PC-9 (cell line): ENCODE results near the gene DGKG. TPM values are rescaled to one million over a fixed set of nuclear protein-coding genes. Genes with fewer than 3 reads are reported as not detected.

ENCODE experiments used
- BruUV-seq: library from RNA; stranded (reverse); fragments of 400-500 nt; replicated peaks from 2 replicates; lab custom pipeline; 2021; lab: Mats Ljungman, UMichigan
- CTCF ChIA-PET: fragments of 300-600 bp; sonication (Branson Sonifier 250); formaldehyde crosslinking; loops from one replicate; lab custom pipeline; 2022; ENCODE audit warnings: antibody characterized with exemption; lab: Charles Lee
- POLR2A ChIA-PET: fragments of 300-600 bp; sonication (Branson Sonifier 250); formaldehyde crosslinking; loops from one replicate; lab custom pipeline; 2022; ENCODE audit warnings: antibody characterized with exemption; ENCODE audit not compliant: unreplicated experiment; lab: Charles Lee
- DNase-seq, 2 experiments: peaks; one replicate each; pipeline versions ENCODE4 v3.0.0 to v3.0.0-alpha.2; 2015 to 2022; ENCODE audit warnings: mixed read lengths in 1 of 2
- H2AFZ ChIP-seq: fragments of 200-600 bp; sonication (generic); 2 replicates; pipeline ENCODE4 v1.8.1; 2017; ENCODE audit warnings: antibody characterized with exemption
- H3F3A ChIP-seq: fragments of 200-600 bp; sonication (generic); 2 replicates; pipeline ENCODE4 v1.8.1; 2017; ENCODE audit warnings: antibody characterized with exemption, mild to moderate bottlenecking, low read depth; ENCODE audit not compliant: insufficient read depth
- H3K27ac ChIP-seq: fragments of 200-600 bp; sonication (generic); 2 replicates; pipeline ENCODE4 v1.6.1; 2016; ENCODE audit warnings: mixed run types
- H3K27me3 ChIP-seq: fragments of 200-600 bp; sonication (generic); 2 replicates; pipeline ENCODE4 v1.6.1; 2016; ENCODE audit warnings: low read depth, mixed run types; ENCODE audit not compliant: insufficient read depth
- H3K36me3 ChIP-seq: fragments of 200-600 bp; sonication (generic); 2 replicates; pipeline ENCODE4 v1.6.1; 2016; ENCODE audit warnings: low read depth, mixed run types
- H3K4me1 ChIP-seq: fragments of 200-600 bp; sonication (generic); replicated peaks from 2 replicates; pipeline ENCODE4 v1.6.1; 2016; ENCODE audit warnings: mixed run types; ENCODE audit not compliant: insufficient read depth
- H3K4me2 ChIP-seq: fragments of 200-600 bp; sonication (generic); 2 replicates; pipeline ENCODE4 v1.6.1; 2017; ENCODE audit warnings: mixed run types
- H3K4me3 ChIP-seq: fragments of 200-600 bp; sonication (generic); 2 replicates; pipeline ENCODE4 v1.6.1; 2016; ENCODE audit warnings: mixed run types
- H3K79me2 ChIP-seq: fragments of 200-600 bp; sonication (generic); 2 replicates; pipeline ENCODE4 v1.6.1; 2017; ENCODE audit warnings: low read depth, mixed run types
- H3K9me2 ChIP-seq: fragments of 200-600 bp; sonication (generic); 2 replicates; pipeline ENCODE4 v1.8.1; 2017; ENCODE audit warnings: mild to moderate bottlenecking; ENCODE audit not compliant: insufficient read depth
- H3K9me3 ChIP-seq: fragments of 200-600 bp; sonication (generic); 2 replicates; pipeline ENCODE4 v1.8.1; 2016; ENCODE audit warnings: low read depth; ENCODE audit not compliant: insufficient read depth
- H4K20me1 ChIP-seq: fragments of 200-600 bp; sonication (generic); 2 replicates; pipeline ENCODE4 v1.8.1; 2017; ENCODE audit not compliant: insufficient read depth
- CTCF ChIP-seq: fragments of 200-600 bp; sonication (generic); conservative IDR thresholded peaks from 2 replicates; pipeline ENCODE4 v1.6.1; 2017; ENCODE audit warnings: mixed run types, antibody characterized with exemption, mild to moderate bottlenecking, moderate library complexity
- EZH2 ChIP-seq: fragments of 200-600 bp; sonication (generic); IDR thresholded peaks from 2 replicates; pipeline ENCODE4 v1.8.0; 2017; ENCODE audit warnings: antibody characterized with exemption, low read depth
- intact Hi-C: fragments of 100-400 bp; cut with micrococcal nuclease; formaldehyde crosslinking; loops from one replicate; pipeline ENCODE4 v1.10.0; 2022; ENCODE audit not compliant: unreplicated experiment
- total RNA-seq: library from RNA; stranded (reverse); gene quantifications from 2 replicates; pipeline ENCODE4 v1.2.3, GENCODE V29; 2021

The DGKG gene
- total RNA-seq, 1 experiment from 2014 or later, result 20.0 TPM

- intact Hi-C loops, result no loop called here
- POLR2A ChIA-PET, result no interaction called here
Observed at GRCh38 chr3:186374376-186374775, 12.3 kb upstream of the DGKG start.

DNA sequence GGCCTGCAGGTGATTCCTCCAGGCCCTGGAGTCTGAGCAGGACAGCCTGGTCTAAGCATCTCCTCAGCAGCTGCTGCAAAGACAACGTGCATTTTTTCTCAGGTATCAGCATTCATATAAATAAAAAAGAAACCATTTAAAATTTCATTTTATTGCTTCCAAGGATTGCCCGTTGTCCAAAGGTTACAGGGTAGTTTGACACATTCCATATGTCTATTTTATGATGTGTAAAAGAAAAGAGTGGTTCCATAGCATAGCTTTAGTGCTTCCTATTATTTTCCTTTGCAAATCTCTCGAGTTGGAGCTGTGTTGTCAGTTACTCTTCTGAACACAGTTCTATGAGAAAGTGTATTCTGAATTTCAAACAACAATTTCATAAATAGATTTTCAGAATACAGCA is 7.2 kb upstream of the DGKG start:
- Histone ChIP-seq H3K27me3 (peaks cover 100% of the 10 kb centered on the region), H3K4me3 (no peak overlapping the region), H3K9me3 (no peaks in the 10 kb centered on the region), H2AFZ (no peak overlapping the region), H3K27ac (no peak overlapping the region), H3K36me3 (no peaks in the 10 kb centered on the region), H4K20me1 (no peaks in the 10 kb centered on the region), H3K4me2 (no peak overlapping the region), H3K79me2 (no peaks in the 10 kb centered on the region), H3K4me1 (no peaks in the 10 kb centered on the region), H3K9me2 (no peaks in the 10 kb centered on the region), H3F3A (no peaks in the 10 kb centered on the region)
- intact Hi-C loops, result no loop called here
- ChIA-PET CTCF (no interaction called here), POLR2A (no interaction called here)
- no peak for TF ChIP-seq CTCF
- TF ChIP-seq EZH2, result no peak
- BruUV-seq, result no TSS peak
- no peak for DNase-seq

More at GRCh38 chr3:186374376-186374775, 12.3 kb upstream of the DGKG start:
- Histone ChIP-seq H3K36me3 (no peaks in the 10 kb centered on the region), H3K27me3 (peaks cover 96% of the 10 kb centered on the region), H3K79me2 (no peaks in the 10 kb centered on the region), H3K4me1 (no peaks in the 10 kb centered on the region), H3K27ac (no peak overlapping the region), H3K9me3 (no peaks in the 10 kb centered on the region), H3K4me2 (no peak overlapping the region), H2AFZ (no peak overlapping the region), H3K4me3 (no peak overlapping the region), H4K20me1 (no peaks in the 10 kb centered on the region), H3F3A (no peaks in the 10 kb centered on the region), H3K9me2 (no peaks in the 10 kb centered on the region)
- CTCF ChIA-PET, result no interaction called here
- TF ChIP-seq CTCF (no peak), EZH2 (no peak)
- no peak for DNase-seq
- BruUV-seq, result no TSS peak

- intact Hi-C loops, result no loop called here
- no peaks in the 10 kb centered on the region for H3K9me2 ChIP-seq
- H3K79me2 ChIP-seq, result no peaks in the 10 kb centered on the region
- H2AFZ ChIP-seq, result no peak overlapping the region
- ChIA-PET POLR2A (no interaction called here), CTCF (no interaction called here)
- H3K4me1 ChIP-seq, result no peaks in the 10 kb centered on the region
- H3K27me3 ChIP-seq, result peaks cover 100% of the 10 kb centered on the region
- DNase-seq, result no peak
- H3F3A ChIP-seq, result no peaks in the 10 kb centered on the region
- no peaks in the 10 kb centered on the region for H3K9me3 ChIP-seq
- H3K36me3 ChIP-seq, result no peaks in the 10 kb centered on the region
- H3K4me2 ChIP-seq, result no peak overlapping the region
- H3K4me3 ChIP-seq, result no peak overlapping the region
- no peaks in the 10 kb centered on the region for H4K20me1 ChIP-seq
- no TSS peak for BruUV-seq
- no peak for TF ChIP-seq CTCF
- no peak for TF ChIP-seq EZH2
- no peak overlapping the region for H3K27ac ChIP-seq
Observed at GRCh38 chr3:186368717-186369116, 6.7 kb upstream of the DGKG start.
